ENCODE measurements around the gene NKAIN4.
"Not testable (repeated sequence)": the region's sequence is repeated elsewhere in the genome, so short reads cannot be mapped to it uniquely, and the experiment has no call there.

NKAIN4 gene

GRCh38 chr20:63238514-63239125 lies 15.6 kb downstream of the NKAIN4 start:
- no peak for DNase-seq (ENCODE audit: insufficient read length, low spot score)
- no peak for FAIRE-seq

- FAIRE-seq (no peak), DNase-seq (ENCODE audit: insufficient read length, low spot score) (no peak)
Observed at GRCh38 chr20:63238031-63238430, 16.2 kb downstream of the NKAIN4 start.

GRCh38 chr20:63236116-63236837 lies 18.0 kb downstream of the NKAIN4 start:
- DNase-seq (ENCODE audit: insufficient read length, low spot score), result no peak
- no peak for FAIRE-seq

GRCh38 chr20:63235399-63235983 lies 18.8 kb downstream of the NKAIN4 start, which contains the start of gene BIRC7:
Gene BIRC7 (plus strand): TSS chr20:63235905. CDS start chr20:63236097, 192 bp downstream.
- DNase-seq (ENCODE audit: insufficient read length, low spot score) (no peak), FAIRE-seq (no peak)

- FAIRE-seq, result no peak
Observed at GRCh38 chr20:63234693-63235398, 19.4 kb downstream of the NKAIN4 start.

GRCh38 chr20:63233924-63234323 lies 20.3 kb downstream of the NKAIN4 start:
- FAIRE-seq (no peak), DNase-seq (ENCODE audit: insufficient read length, low spot score) (no peak)

More at GRCh38 chr20:63234693-63235398, 19.4 kb downstream of the NKAIN4 start:
- no peak for DNase-seq (ENCODE audit: insufficient read length, low spot score)

GRCh38 chr20:63233061-63233344 lies 21.3 kb downstream of the NKAIN4 start:
- FAIRE-seq (no peak), DNase-seq (ENCODE audit: insufficient read length, low spot score) (no peak)

GRCh38 chr20:63232235-63233060 lies 21.8 kb downstream of the NKAIN4 start:
- no peak for DNase-seq (ENCODE audit: insufficient read length, low spot score)
- no peak for FAIRE-seq

GRCh38 chr20:63230800-63231268 lies 23.4 kb downstream of the NKAIN4 start:
- FAIRE-seq (no peak), DNase-seq (ENCODE audit: insufficient read length, low spot score) (no peak)

GRCh38 chr20:63228806-63229205 lies 25.5 kb downstream of the NKAIN4 start:
- FAIRE-seq, result no peak

GRCh38 chr20:63227260-63227659 lies 27.0 kb downstream of the NKAIN4 start:
- FAIRE-seq, result no peak
- no peak for DNase-seq (ENCODE audit: insufficient read length, low spot score)

More at GRCh38 chr20:63228806-63229205, 25.5 kb downstream of the NKAIN4 start:
- DNase-seq (ENCODE audit: insufficient read length, low spot score), result no peak

- DNase-seq (ENCODE audit: insufficient read length, low spot score), result no peak
- no peak for FAIRE-seq
Observed at GRCh38 chr20:63226042-63226943, 28.0 kb downstream of the NKAIN4 start.

GRCh38 chr20:63225082-63225454 lies 29.2 kb downstream of the NKAIN4 start:
- no peak for FAIRE-seq
- DNase-seq (ENCODE audit: insufficient read length, low spot score), result no peak

- DNase-seq (ENCODE audit: insufficient read length, low spot score) (no peak), FAIRE-seq (no peak)
Observed at GRCh38 chr20:63224412-63225081, 29.7 kb downstream of the NKAIN4 start.

GRCh38 chr20:63223826-63224207 lies 30.4 kb downstream of the NKAIN4 start:
- DNase-seq (ENCODE audit: insufficient read length, low spot score), result no peak
- FAIRE-seq, result no peak

- peak; percentile 54 for DNase-seq (ENCODE audit: insufficient read length, low spot score)
- no peak for FAIRE-seq
Observed at GRCh38 chr20:63223121-63223825, 31.0 kb downstream of the NKAIN4 start.

GRCh38 chr20:63222541-63222940 lies 31.7 kb downstream of the NKAIN4 start:
- no peak for DNase-seq (ENCODE audit: insufficient read length, low spot score)
- no peak for FAIRE-seq

- not testable (repeated sequence) for DNase-seq (ENCODE audit: insufficient read length, low spot score); FAIRE-seq
Observed at GRCh38 chr20:63221400-63222053, 32.7 kb downstream of the NKAIN4 start.

Measured in GM19239 (cell line).